MM.1S (cell line): ENCODE data around the gene HECW1.

ENCODE experiments used
- CTCF ChIP-seq: fragments of 300-600 bp; sonication (generic); IDR thresholded peaks from 2 replicates; pipeline ENCODE4 v1.5.1; 2016; ENCODE audit warnings: antibody characterized with exemption, low read length, mixed read lengths
- EZH2 ChIP-seq: fragments of 300-600 bp; sonication (generic); optimal IDR thresholded peaks from 2 replicates; pipeline ENCODE3; 2017; ENCODE audit warnings: low read depth, mild to moderate bottlenecking, antibody characterized with exemption, low read length, mixed read lengths
- EZH2phosphoT487 ChIP-seq: fragments of 300-600 bp; sonication (generic); IDR thresholded peaks from 2 replicates; pipeline ENCODE4 v1.6.1; 2018; ENCODE audit warnings: antibody characterized with exemption, low read length

GRCh38 chr7:43537765-43538403, 425.4 kb downstream of the HECW1 start:
- TF ChIP-seq CTCF (no peak), EZH2phosphoT487 (no peak), EZH2 (no peak)
